Caco-2 (cell line): ENCODE results near the gene ADARB2. TPM values are rescaled to one million over a fixed set of nuclear protein-coding genes. Genes with fewer than 3 reads are reported as not detected.

Experiments
- BruUV-seq: library from RNA; stranded (reverse); fragments of 400-500 nt; replicated peaks from 2 replicates; lab custom pipeline; 2021; lab: Mats Ljungman, UMichigan
- CTCF ChIA-PET: fragments of 300-600 bp; sonication (Branson Sonifier 250); formaldehyde crosslinking; loops from one replicate; lab custom pipeline; 2022; ENCODE audit warnings: antibody characterized with exemption; lab: Charles Lee
- POLR2A ChIA-PET: fragments of 300-600 bp; sonication (Branson Sonifier 250); formaldehyde crosslinking; loops from one replicate; lab custom pipeline; 2022; ENCODE audit warnings: antibody characterized with exemption; lab: Charles Lee
- DNase-seq, 2 experiments: peaks; one replicate each; pipeline versions ENCODE4 v3.0.0 to v3.0.0-alpha.2; 2020 to 2022
- H3K27me3 ChIP-seq: replicated peaks from 2 replicates; pipeline ENCODE4 v1.6.0; 2011; ENCODE audit warnings: low read length; ENCODE audit not compliant: control insufficient read depth, insufficient read depth
- H3K36me3 ChIP-seq: 2 replicates; pipeline ENCODE4 v1.5.1; 2011; ENCODE audit warnings: low read length; ENCODE audit not compliant: control insufficient read depth, insufficient read depth
- H3K4me1 ChIP-seq: fragments of 250-450 bp; sonication (Bioruptor Pico); 2 replicates; pipeline ENCODE4 v1.5.1; 2020; ENCODE audit warnings: mild to moderate bottlenecking
- H3K4me3 ChIP-seq: 2 replicates; pipeline ENCODE4 v1.5.1; 2011; ENCODE audit warnings: low read depth, mild to moderate bottlenecking, control low read depth, low read length
- H3K9me3 ChIP-seq: fragments of 250-450 bp; sonication (Bioruptor Pico); 2 replicates; pipeline ENCODE4 v1.5.1; 2020; ENCODE audit warnings: mild to moderate bottlenecking, moderate library complexity
- H3K27ac Mint-ChIP-seq: one replicate; pipeline ENCODE4 v1.8.0; 2022; ENCODE audit warnings: mixed read lengths; ENCODE audit not compliant: unreplicated experiment
- H3K27me3 Mint-ChIP-seq: one replicate; pipeline ENCODE4 v1.8.0; 2022; ENCODE audit warnings: mixed read lengths; ENCODE audit not compliant: insufficient read depth, unreplicated experiment
- H3K36me3 Mint-ChIP-seq: one replicate; pipeline ENCODE4 v1.8.0; 2022; ENCODE audit warnings: mild to moderate bottlenecking, mixed read lengths; ENCODE audit not compliant: insufficient read depth, unreplicated experiment
- H3K4me1 Mint-ChIP-seq: one replicate; pipeline ENCODE4 v1.8.0; 2022; ENCODE audit warnings: low read depth, mixed read lengths; ENCODE audit not compliant: unreplicated experiment
- H3K4me3 Mint-ChIP-seq: one replicate; pipeline ENCODE4 v1.8.0; 2022; ENCODE audit warnings: mild to moderate bottlenecking, moderate library complexity, mixed read lengths; ENCODE audit not compliant: unreplicated experiment
- H3K9me3 Mint-ChIP-seq: one replicate; pipeline ENCODE4 v1.8.0; 2022; ENCODE audit warnings: mixed read lengths; ENCODE audit not compliant: unreplicated experiment
- CTCF ChIP-seq, 2 experiments: fragments of 200-600 bp in 1 of 2; IDR thresholded peaks; 1 replicate in 1 of 2; 2 replicates in 1 of 2; pipeline versions ENCODE4 v1.5.1 to v1.8.0; 2011 to 2022; ENCODE audit warnings: antibody characterized with exemption in 1 of 2, control low read depth in 1 of 2, inconsistent platforms in 1 of 2, low read depth in 1 of 2, low read length in 1 of 2, mild to moderate bottlenecking in 1 of 2, moderate library complexity in 1 of 2; ENCODE audit not compliant: insufficient read depth in 1 of 2, severe bottlenecking in 1 of 2, unreplicated experiment in 1 of 2
- intact Hi-C: fragments of 100-400 bp; cut with micrococcal nuclease; formaldehyde crosslinking; loops from one replicate; pipeline ENCODE4 v1.10.0; 2022; ENCODE audit not compliant: unreplicated experiment
- total RNA-seq: library from RNA; stranded (reverse); gene quantifications from 2 replicates; pipeline ENCODE4 v1.2.3, GENCODE V29; 2022

Gene ADARB2
- total RNA-seq, 1 experiment from 2014 or later: 0.27 TPM

GRCh38 chr10:1287971-1288401 lies 449.3 kb downstream of the ADARB2 start:
- no peaks in the 10 kb centered on the region for H3K36me3 Mint-ChIP-seq
- H3K27ac Mint-ChIP-seq: no peak overlapping the region
- no peaks in the 10 kb centered on the region for H3K36me3 ChIP-seq
- no TSS peak for BruUV-seq
- H3K27me3 ChIP-seq: peaks cover 3% of the 10 kb centered on the region
- no peaks in the 10 kb centered on the region for H3K4me1 ChIP-seq
- H3K4me3 Mint-ChIP-seq: no peak overlapping the region
- H3K9me3 Mint-ChIP-seq: no peaks in the 10 kb centered on the region
- no peak for TF ChIP-seq CTCF (IDR thresholded peaks at IDR 0.05; ENCODE audit: insufficient read depth in 1 of 2, low read depth in 1 of 2, low read length in 1 of 2, severe bottlenecking in 1 of 2, unreplicated experiment in 1 of 2)
- no peak for DNase-seq
- H3K4me3 ChIP-seq: no peak overlapping the region
- intact Hi-C loops: no loop called here
- ChIA-PET POLR2A (no interaction called here), CTCF (no interaction called here)
- peaks cover 18% of the 10 kb centered on the region for H3K27me3 Mint-ChIP-seq
- H3K9me3 ChIP-seq: no peaks in the 10 kb centered on the region
- no peaks in the 10 kb centered on the region for H3K4me1 Mint-ChIP-seq

GRCh38 chr10:1287487-1287886 lies 449.8 kb downstream of the ADARB2 start:
- no peaks in the 10 kb centered on the region for H3K4me1 ChIP-seq
- no peak for TF ChIP-seq CTCF (IDR thresholded peaks at IDR 0.05; ENCODE audit: insufficient read depth in 1 of 2, low read depth in 1 of 2, low read length in 1 of 2, severe bottlenecking in 1 of 2, unreplicated experiment in 1 of 2)
- Mint-ChIP-seq H3K27me3 (peaks cover 15% of the 10 kb centered on the region), H3K36me3 (no peaks in the 10 kb centered on the region), H3K27ac (no peak overlapping the region), H3K9me3 (no peaks in the 10 kb centered on the region), H3K4me3 (no peak overlapping the region), H3K4me1 (no peaks in the 10 kb centered on the region)
- no peak for DNase-seq
- H3K36me3 ChIP-seq: no peaks in the 10 kb centered on the region
- intact Hi-C loops: no loop called here
- ChIA-PET CTCF (interaction anchor here (0.9 kb wide), 1 partner anchor 10 kb away, joined by 3 read pairs; no protein-coding TSS in a partner anchor), POLR2A (no interaction called here)
- no TSS peak for BruUV-seq
- peaks cover 3% of the 10 kb centered on the region for H3K27me3 ChIP-seq
- H3K4me3 ChIP-seq: no peak overlapping the region
- no peaks in the 10 kb centered on the region for H3K9me3 ChIP-seq

- ChIA-PET CTCF (no interaction called here), POLR2A (no interaction called here)
- H3K27me3 ChIP-seq: peaks cover 8% of the 10 kb centered on the region
- H3K27ac Mint-ChIP-seq: no peak overlapping the region
- H3K4me1 ChIP-seq: no peaks in the 10 kb centered on the region
- H3K9me3 Mint-ChIP-seq: no peaks in the 10 kb centered on the region
- H3K4me3 ChIP-seq: no peak overlapping the region
- H3K4me1 Mint-ChIP-seq: no peaks in the 10 kb centered on the region
- BruUV-seq: no TSS peak
- intact Hi-C loops: no loop called here
- DNase-seq: peak in 1 of 2 experiments; percentile 0
- H3K36me3 Mint-ChIP-seq: no peaks in the 10 kb centered on the region
- H3K27me3 Mint-ChIP-seq: peaks cover 27% of the 10 kb centered on the region
- H3K4me3 Mint-ChIP-seq: no peak overlapping the region
- no peaks in the 10 kb centered on the region for H3K9me3 ChIP-seq
- H3K36me3 ChIP-seq: no peaks in the 10 kb centered on the region
- no peak for TF ChIP-seq CTCF (IDR thresholded peaks at IDR 0.05; ENCODE audit: insufficient read depth in 1 of 2, low read depth in 1 of 2, low read length in 1 of 2, severe bottlenecking in 1 of 2, unreplicated experiment in 1 of 2)
Measured at GRCh38 chr10:1284076-1284475, 453.2 kb downstream of the ADARB2 start.
